GM18507 (cell line): ENCODE results near the gene ATF6B.

Experiments used
- DNase-seq: peaks from one replicate; pipeline ENCODE4 v3.0.0; 2011; ENCODE audit warnings: low read depth; ENCODE audit not compliant: insufficient read length; ENCODE audit errors: extremely low spot score
- FAIRE-seq: peaks from 2 replicates; lab custom pipeline; 2011; peaks lifted over from hg19 to GRCh38; lab: Jason Lieb, UNC

Gene ATF6B

GRCh38 chr6:32139590-32139989 lies 11.5 kb upstream of the ATF6B start:
- FAIRE-seq (no peak), DNase-seq (no peak)

GRCh38 chr6:32137454-32137853 lies 9.4 kb upstream of the ATF6B start:
- DNase-seq (no peak), FAIRE-seq (no peak)

GRCh38 chr6:32133786-32134185 lies 5.7 kb upstream of the ATF6B start:
- DNase-seq (no peak), FAIRE-seq (no peak)

- DNase-seq (no peak), FAIRE-seq (no peak)
Observed at GRCh38 chr6:32132110-32132509, 4.1 kb upstream of the ATF6B start.

- no peak for FAIRE-seq
- no peak for DNase-seq
Observed at GRCh38 chr6:32131439-32131948, 3.4 kb upstream of the ATF6B start.

- FAIRE-seq: no peak
Observed at GRCh38 chr6:32129297-32130088, 1.4 kb upstream of the ATF6B start.

GRCh38 chr6:32128751-32129296 lies 778 bp upstream of the ATF6B start:
- FAIRE-seq (no peak), DNase-seq (no peak)

More at GRCh38 chr6:32129297-32130088, 1.4 kb upstream of the ATF6B start:
- no peak for DNase-seq

- FAIRE-seq (no peak), DNase-seq (no peak)
Observed at GRCh38 chr6:32127409-32127716, 683 bp downstream of the ATF6B start.

- FAIRE-seq: no peak
- no peak for DNase-seq
Observed at GRCh38 chr6:32126880-32127279, 1.2 kb downstream of the ATF6B start.

- no peak for FAIRE-seq
- DNase-seq: no peak
Observed at GRCh38 chr6:32123681-32124080, 4.4 kb downstream of the ATF6B start.

GRCh38 chr6:32120573-32121059 lies 7.4 kb downstream of the ATF6B start:
- no peak for DNase-seq
- FAIRE-seq: no peak

GRCh38 chr6:32118782-32119628 lies 9.0 kb downstream of the ATF6B start:
- DNase-seq: peak; percentile 69

GRCh38 chr6:32117461-32117860 lies 10.6 kb downstream of the ATF6B start:
- FAIRE-seq: no peak
- no peak for DNase-seq

More at GRCh38 chr6:32118782-32119628, 9.0 kb downstream of the ATF6B start:
- peak; percentile 68 for FAIRE-seq

- FAIRE-seq: no peak
- no peak for DNase-seq
Observed at GRCh38 chr6:32116674-32117073, 11.4 kb downstream of the ATF6B start.

GRCh38 chr6:32115623-32116022 lies 12.4 kb downstream of the ATF6B start:
- no peak for DNase-seq
- FAIRE-seq: no peak

- FAIRE-seq (no peak), DNase-seq (no peak)
Observed at GRCh38 chr6:32114796-32115195, 13.2 kb downstream of the ATF6B start.

- DNase-seq (no peak), FAIRE-seq (no peak)
Observed at GRCh38 chr6:32113386-32114352, 14.4 kb downstream of the ATF6B start.

- DNase-seq (no peak), FAIRE-seq (no peak)
Observed at GRCh38 chr6:32112431-32112980, 15.5 kb downstream of the ATF6B start.
